ENCODE data around the gene RASGRF1. TPM values are rescaled to one million over a fixed set of nuclear protein-coding genes. Genes with fewer than 3 reads are reported as not detected.
A peak's percentile ranks its signal among the peaks of the same experiment; 100 is the strongest.

Gene RASGRF1
- total RNA-seq, 4 donors from 2014 or later, result 0.14 to 0.75 (median 0.64) TPM; not detected in 1

GRCh38 chr15:78947506-78947905 is 143.1 kb downstream of the RASGRF1 start:
- intact Hi-C loops (cut with DNase I; ENCODE audit: low total_unique reads), result no loop called here
- 100% methylated on average over 4 of the region's 5 CpGs; no CpG with 5 or more reads in 1 of the 2 donors for WGBS, 2 donors (ENCODE audit: low coverage in 1 of 2)
- Histone ChIP-seq H3K9me3 (no peaks in the 10 kb centered on the region), H3K4me1 (peaks cover 0 to 44% (median 37%) of the 10 kb centered on the region in 4 donors), H3K27me3 (no peaks in the 10 kb centered on the region), H3K36me3 (no peaks in the 10 kb centered on the region), H3K4me3 (no peak overlapping the region), H3K27ac (no peak overlapping the region)
- in situ Hi-C loops (cut with MboI; ENCODE audit: low pct_ligation_motif_present in 1 of 4, low pct_unique_long_range_greater_than_20kb in 1 of 4, low sequenced_read_pairs in 3 of 4), result no loop called here
- no peak for TF ChIP-seq POLR2A (IDR thresholded peaks at IDR 0.05)
- no peak for TF ChIP-seq POLR2AphosphoS5 (IDR thresholded peaks at IDR 0.05)
- no peak for TF ChIP-seq EP300 (IDR thresholded peaks at IDR 0.05; ENCODE audit: low read depth)
- TF ChIP-seq CTCF (IDR thresholded peaks at IDR 0.05), result no peak
- DNase-seq, result no peak

GRCh38 chr15:78946493-78946892 is 144.1 kb downstream of the RASGRF1 start:
- H3K4me1 ChIP-seq, result peaks cover 0 to 35% (median 28%) of the 10 kb centered on the region in 4 donors
- in situ Hi-C loops (cut with MboI; ENCODE audit: low pct_ligation_motif_present in 1 of 4, low pct_unique_long_range_greater_than_20kb in 1 of 4, low sequenced_read_pairs in 3 of 4), result no loop called here
- H3K27ac ChIP-seq, result no peak overlapping the region

GRCh38 chr15:78944669-78945407 is 145.7 kb downstream of the RASGRF1 start, which contains the start of gene CTSH:
Gene CTSH, minus strand, starts transcription at chr15:78945046. Its CDS starts 65 bp downstream, at chr15:78944981.
- WGBS, 2 donors (ENCODE audit: low coverage in 1 of 2), result 3% methylated on average over 18 of the region's 71 CpGs; no CpG with 5 or more reads in 1 of the 2 donors
- TF ChIP-seq EP300 (IDR thresholded peaks at IDR 0.05; ENCODE audit: low read depth) (no peak), POLR2AphosphoS5 (IDR thresholded peaks at IDR 0.05) (peak; percentile 46 to 65 (median 63)), CTCF (IDR thresholded peaks at IDR 0.05) (no peak), POLR2A (IDR thresholded peaks at IDR 0.05) (peak; percentile 22)
- intact Hi-C loops (cut with DNase I; ENCODE audit: low total_unique reads), result no loop called here
- Histone ChIP-seq H3K36me3 (no peaks in the 10 kb centered on the region), H3K27me3 (no peaks in the 10 kb centered on the region), H3K9me3 (no peaks in the 10 kb centered on the region), H3K27ac (peak within 1 kb of the TSS; percentile 64 to 76 (median 68)), H3K4me3 (peak within 1 kb of the TSS; percentile 41 to 78 (median 59)), H3K4me1 (peaks cover 0 to 22% (median 14%) of the 10 kb centered on the region in 4 donors)
- DNase-seq, result peak; percentile 91
- in situ Hi-C loops (cut with MboI; ENCODE audit: low pct_ligation_motif_present in 1 of 4, low pct_unique_long_range_greater_than_20kb in 1 of 4, low sequenced_read_pairs in 3 of 4), result no loop called here

More at GRCh38 chr15:78946493-78946892, 144.1 kb downstream of the RASGRF1 start:
- no peaks in the 10 kb centered on the region for H3K27me3 ChIP-seq
- intact Hi-C loops (cut with DNase I; ENCODE audit: low total_unique reads), result no loop called here
- TF ChIP-seq CTCF (IDR thresholded peaks at IDR 0.05) (no peak), EP300 (IDR thresholded peaks at IDR 0.05; ENCODE audit: low read depth) (no peak), POLR2AphosphoS5 (IDR thresholded peaks at IDR 0.05) (no peak), POLR2A (IDR thresholded peaks at IDR 0.05) (no peak)
- H3K4me3 ChIP-seq, result no peak overlapping the region
- 60 to 95% methylated on average over 3 to 5 of the region's 5 CpGs for WGBS, 2 donors (ENCODE audit: low coverage in 1 of 2)
- H3K36me3 ChIP-seq, result no peaks in the 10 kb centered on the region
- H3K9me3 ChIP-seq, result no peaks in the 10 kb centered on the region
- no peak for DNase-seq

GRCh38 chr15:78944202-78944625 is 146.4 kb downstream of the RASGRF1 start:
- Histone ChIP-seq H3K27me3 (no peaks in the 10 kb centered on the region), H3K9me3 (no peaks in the 10 kb centered on the region), H3K36me3 (no peaks in the 10 kb centered on the region), H3K27ac (peak overlapping the region; percentile 64 to 76 (median 68)), H3K4me3 (peak overlapping the region; percentile 41 to 78 (median 59)), H3K4me1 (peaks cover 0 to 20% (median 14%) of the 10 kb centered on the region in 4 donors)
- DNase-seq, result peak; percentile 35
- intact Hi-C loops (cut with DNase I; ENCODE audit: low total_unique reads) (no loop called here), in situ Hi-C loops (cut with MboI; ENCODE audit: low pct_ligation_motif_present in 1 of 4, low pct_unique_long_range_greater_than_20kb in 1 of 4, low sequenced_read_pairs in 3 of 4) (no loop called here)
- TF ChIP-seq CTCF (IDR thresholded peaks at IDR 0.05) (no peak), POLR2A (IDR thresholded peaks at IDR 0.05) (no peak), POLR2AphosphoS5 (IDR thresholded peaks at IDR 0.05) (no peak), EP300 (IDR thresholded peaks at IDR 0.05; ENCODE audit: low read depth) (no peak)
- 27% methylated on average over 7 of the region's 12 CpGs; no CpG with 5 or more reads in 1 of the 2 donors for WGBS, 2 donors (ENCODE audit: low coverage in 1 of 2)
